OCI-LY1 (cell line): ENCODE results near the gene MYO9A.

Experiments used
- EZH2 ChIP-seq: fragments of 200-600 bp; sonication (generic), shearing (Covaris generic); IDR thresholded peaks from 2 replicates; pipeline ENCODE4 v1.8.0; 2017; ENCODE audit warnings: borderline replicate concordance, mixed run types, mild to moderate bottlenecking, antibody characterized with exemption, low read length, moderate library complexity, mixed read lengths
- TF ChIP-seq, protein P1 (sequence below): fragments of 200-600 bp; sonication (generic), shearing (Covaris generic); IDR thresholded peaks from 2 replicates; pipeline ENCODE4 v1.5.1; 2017; ENCODE audit warnings: mild to moderate bottlenecking, antibody characterized with exemption, low read length, moderate library complexity, mixed read lengths

DNA sequence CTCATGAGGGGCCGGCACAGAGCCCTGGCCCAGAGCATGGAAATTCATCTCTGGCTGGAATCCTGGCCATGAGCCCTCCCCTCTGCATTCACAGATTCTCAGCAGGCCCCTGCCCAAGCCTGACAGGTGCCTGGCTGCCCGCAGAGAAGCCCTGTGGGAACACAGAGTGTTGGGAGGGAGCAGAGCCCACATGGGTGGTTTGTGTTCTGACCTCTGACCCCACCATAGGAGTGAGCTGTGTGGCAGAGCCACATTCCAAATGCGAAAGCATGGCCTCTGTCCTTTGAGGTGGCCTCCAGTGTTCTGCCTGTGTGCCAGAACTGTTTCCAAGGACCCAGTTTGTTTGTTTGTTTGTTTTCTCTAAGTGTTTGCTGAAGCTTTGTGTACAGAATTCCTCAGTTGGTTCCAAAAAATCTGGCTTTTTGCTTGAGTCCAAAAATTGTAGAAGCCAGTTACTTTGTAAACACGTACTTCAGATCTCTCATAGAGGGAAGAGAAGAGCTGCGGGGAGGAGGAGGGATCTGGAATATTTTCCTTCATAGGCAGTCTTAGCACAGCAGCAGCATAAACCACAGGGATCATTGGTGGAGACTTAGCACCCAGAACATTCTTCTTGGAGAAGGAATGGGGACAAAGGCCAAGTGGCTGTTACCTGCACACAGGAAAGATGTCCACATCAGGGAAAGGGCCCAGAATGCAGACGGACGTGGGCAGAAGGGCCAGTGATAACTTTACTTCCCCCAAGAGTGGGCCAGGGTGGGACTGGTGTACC lies 43.6 kb upstream of the MYO9A start:
- no peak for TF ChIP-seq EZH2
- TF ChIP-seq, protein P1, sequence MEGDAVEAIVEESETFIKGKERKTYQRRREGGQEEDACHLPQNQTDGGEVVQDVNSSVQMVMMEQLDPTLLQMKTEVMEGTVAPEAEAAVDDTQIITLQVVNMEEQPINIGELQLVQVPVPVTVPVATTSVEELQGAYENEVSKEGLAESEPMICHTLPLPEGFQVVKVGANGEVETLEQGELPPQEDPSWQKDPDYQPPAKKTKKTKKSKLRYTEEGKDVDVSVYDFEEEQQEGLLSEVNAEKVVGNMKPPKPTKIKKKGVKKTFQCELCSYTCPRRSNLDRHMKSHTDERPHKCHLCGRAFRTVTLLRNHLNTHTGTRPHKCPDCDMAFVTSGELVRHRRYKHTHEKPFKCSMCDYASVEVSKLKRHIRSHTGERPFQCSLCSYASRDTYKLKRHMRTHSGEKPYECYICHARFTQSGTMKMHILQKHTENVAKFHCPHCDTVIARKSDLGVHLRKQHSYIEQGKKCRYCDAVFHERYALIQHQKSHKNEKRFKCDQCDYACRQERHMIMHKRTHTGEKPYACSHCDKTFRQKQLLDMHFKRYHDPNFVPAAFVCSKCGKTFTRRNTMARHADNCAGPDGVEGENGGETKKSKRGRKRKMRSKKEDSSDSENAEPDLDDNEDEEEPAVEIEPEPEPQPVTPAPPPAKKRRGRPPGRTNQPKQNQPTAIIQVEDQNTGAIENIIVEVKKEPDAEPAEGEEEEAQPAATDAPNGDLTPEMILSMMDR, result no peak
